Measurements from ENCODE around the gene UBASH3A.
"Not testable (repeated sequence)": the region's sequence is repeated elsewhere in the genome, so short reads cannot be mapped to it uniquely, and the experiment has no call there.

The UBASH3A gene

GRCh38 chr21:42453224-42453985, 49.7 kb downstream of the UBASH3A start:
- DNase-seq: no peak

GRCh38 chr21:42453986-42454570, 50.4 kb downstream of the UBASH3A start:
- no peak for DNase-seq

- DNase-seq: no peak
Measured at GRCh38 chr21:42454786-42455185, 51.1 kb downstream of the UBASH3A start.

- DNase-seq: peak; percentile 14
Measured at GRCh38 chr21:42455196-42455595, 51.5 kb downstream of the UBASH3A start.

GRCh38 chr21:42455754-42456440, 52.2 kb downstream of the UBASH3A start:
- no peak for DNase-seq

GRCh38 chr21:42456457-42456856, 52.8 kb downstream of the UBASH3A start:
- no peak for DNase-seq

- DNase-seq: no peak
Measured at GRCh38 chr21:42459082-42459460, 55.4 kb downstream of the UBASH3A start.

GRCh38 chr21:42459546-42460215, 56.0 kb downstream of the UBASH3A start:
- DNase-seq: no peak

GRCh38 chr21:42460391-42461184, 56.9 kb downstream of the UBASH3A start:
- DNase-seq: peak; percentile 86

- no peak for DNase-seq
Measured at GRCh38 chr21:42461185-42461520, 57.5 kb downstream of the UBASH3A start.

GRCh38 chr21:42461881-42462877, 58.5 kb downstream of the UBASH3A start:
- peak; percentile 72 for DNase-seq

GRCh38 chr21:42463861-42464515, 60.3 kb downstream of the UBASH3A start:
- peak; percentile 23 for DNase-seq

GRCh38 chr21:42465008-42465802, 61.5 kb downstream of the UBASH3A start:
- no peak for DNase-seq

- no peak for DNase-seq
Measured at GRCh38 chr21:42465803-42466127, 62.1 kb downstream of the UBASH3A start.

GRCh38 chr21:42466700-42467099, 63.0 kb downstream of the UBASH3A start:
- no peak for DNase-seq

GRCh38 chr21:42467140-42467983, 63.7 kb downstream of the UBASH3A start:
- DNase-seq: peak; percentile 49

- no peak for DNase-seq
Measured at GRCh38 chr21:42468491-42469131, 64.9 kb downstream of the UBASH3A start.

GRCh38 chr21:42469272-42469671, 65.6 kb downstream of the UBASH3A start:
- no peak for DNase-seq

- DNase-seq: not testable (repeated sequence)
Measured at GRCh38 chr21:42469726-42470125, 66.0 kb downstream of the UBASH3A start.

Measured in NCI-H69 (cell line).